Mucosa of descending colon (tissue), 3 donors: ENCODE measurements around the gene TNIK. TPM values are rescaled to one million over a fixed set of nuclear protein-coding genes. Genes with fewer than 3 reads are reported as not detected.

Source experiments
- ATAC-seq: fragments of 200-7000 bp; cut with Tn5 transposase; one replicate; pipeline ENCODE4 v1.9.1; 2020; ENCODE audit warnings: mild to moderate bottlenecking, moderate library complexity
- DNase-seq, 3 donors: peaks; one replicate each; pipeline ENCODE4 v3.0.0-alpha.2; 2020
- H3K36me3 ChIP-seq: fragments of 200-600 bp; one replicate; pipeline ENCODE4 v1.8.0; 2021; ENCODE audit warnings: low read depth, mild to moderate bottlenecking
- H3K4me1 ChIP-seq: fragments of 200-600 bp; one replicate; pipeline ENCODE4 v1.8.0; 2021; ENCODE audit warnings: low read depth, mild to moderate bottlenecking
- H3K4me3 ChIP-seq: fragments of 200-600 bp; one replicate; pipeline ENCODE4 v1.8.0; 2021; ENCODE audit warnings: mild to moderate bottlenecking
- H3K9me3 ChIP-seq: fragments of 200-600 bp; one replicate; pipeline ENCODE4 v1.8.0; 2021; ENCODE audit warnings: mild to moderate bottlenecking
- CTCF ChIP-seq: fragments of 200-600 bp; IDR thresholded peaks from one replicate; pipeline ENCODE4 v1.8.0; 2022; ENCODE audit warnings: antibody characterized with exemption, mild to moderate bottlenecking
- intact Hi-C, 2 donors: fragments of 100-400 bp; cut with DNase I in 1 of 2; cut with micrococcal nuclease in 1 of 2; formaldehyde crosslinking; loops; one replicate each; pipeline versions ENCODE4 v1.11.0 to v1.11.1; 2022; cut with DNase I, micrococcal nuclease
- total RNA-seq, 3 donors: library from RNA; stranded (reverse); fragmentation: NEBNext Ultra II Directional in 2 of 3; extraction: Animal tissue kit (Norgen Biotek cat#: 25700) in 2 of 3; gene quantifications; one replicate each; pipeline versions ENCODE4 v1.2.1 to v1.2.4, GENCODE V29; 2021 to 2023
- donor health status: DM: no; HTN: no; CAD: no; lungs with moderate emphysema.
- donor health status: DM: no; HTN: no; CAD: no.
- donor health status: DM: no; HTN: yes; CAD: no.

Gene TNIK
- total RNA-seq, 3 donors from 2014 or later, result 27.2 to 33.0 (median 28.0) TPM

GRCh38 chr3:171468296-171468906, 8.2 kb upstream of the TNIK start:
- Histone ChIP-seq H3K4me1 (no peaks in the 10 kb centered on the region), H3K4me3 (no peak overlapping the region), H3K9me3 (no peaks in the 10 kb centered on the region), H3K36me3 (no peaks in the 10 kb centered on the region)
- TF ChIP-seq CTCF, result no peak
- intact Hi-C loops, result loop anchor here in 1 of 2 donors (10.0 kb wide), 1 partner anchor 284 kb away; no protein-coding TSS in a partner anchor
- DNase-seq, result no peak
- ATAC-seq, result no peak

GRCh38 chr3:171465763-171466162, 5.6 kb upstream of the TNIK start:
- Histone ChIP-seq H3K9me3 (no peaks in the 10 kb centered on the region), H3K36me3 (no peaks in the 10 kb centered on the region), H3K4me3 (no peak overlapping the region), H3K4me1 (peaks cover 6% of the 10 kb centered on the region)
- intact Hi-C loops, result loop anchor here in 1 of 2 donors (10.0 kb wide), 1 partner anchor 281 kb away; no protein-coding TSS in a partner anchor
- TF ChIP-seq CTCF, result no peak
- ATAC-seq (no peak), DNase-seq (no peak)

- intact Hi-C loops, result loop anchor here (5.0 to 10.0 kb wide), 2 partner anchors 280 to 282 kb away; no protein-coding TSS in a partner anchor
- ATAC-seq (no peak), DNase-seq (no peak)
- Histone ChIP-seq H3K4me1 (peaks cover 6% of the 10 kb centered on the region), H3K9me3 (no peaks in the 10 kb centered on the region), H3K4me3 (no peak overlapping the region), H3K36me3 (no peaks in the 10 kb centered on the region)
- TF ChIP-seq CTCF, result no peak
These were observed 4.3 kb upstream of the TNIK start for GRCh38 chr3:171464462-171464861.

GRCh38 chr3:171462224-171462623, 2.0 kb upstream of the TNIK start:
- DNase-seq, result no peak
- no peaks in the 10 kb centered on the region for H3K36me3 ChIP-seq
- H3K4me3 ChIP-seq, result no peak overlapping the region
- intact Hi-C loops, result loop anchor here (5.0 to 10.0 kb wide), 2 partner anchors 277 to 280 kb away; no protein-coding TSS in a partner anchor
- TF ChIP-seq CTCF, result no peak
- H3K4me1 ChIP-seq, result peaks cover 11% of the 10 kb centered on the region
- no peaks in the 10 kb centered on the region for H3K9me3 ChIP-seq
- ATAC-seq, result no peak

GRCh38 chr3:171461525-171461917, 1.3 kb upstream of the TNIK start:
- H3K4me3 ChIP-seq, result no peak overlapping the region
- no peak for TF ChIP-seq CTCF
- no peaks in the 10 kb centered on the region for H3K9me3 ChIP-seq
- intact Hi-C loops, result loop anchor here (5.0 to 10.0 kb wide), 2 partner anchors 277 to 279 kb away; no protein-coding TSS in a partner anchor
- no peak for ATAC-seq
- no peak for DNase-seq
- H3K36me3 ChIP-seq, result no peaks in the 10 kb centered on the region
- H3K4me1 ChIP-seq, result peaks cover 18% of the 10 kb centered on the region
